ENCODE results near the gene SRP72.
"Not testable (repeated sequence)": the region's sequence is repeated elsewhere in the genome, so short reads cannot be mapped to it uniquely, and the experiment has no call there.

SRP72 gene

DNA sequence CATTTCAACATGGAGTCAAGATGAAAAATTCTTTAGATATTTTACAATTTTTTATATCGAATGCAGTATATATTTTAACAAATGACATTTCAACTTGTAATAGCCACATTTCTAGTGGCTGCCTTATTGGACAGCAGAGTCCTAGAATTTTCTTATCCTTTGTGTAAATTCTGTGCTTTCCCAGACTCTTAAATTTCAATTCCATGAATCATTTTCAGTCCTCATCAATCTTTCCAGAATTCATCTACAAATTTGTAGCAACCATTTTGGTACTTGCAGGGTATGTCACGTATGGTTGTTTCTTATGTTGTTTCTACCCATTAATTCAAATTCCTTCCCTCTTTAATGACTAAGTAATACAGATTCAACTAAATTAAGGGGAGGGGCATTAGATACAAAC is 28.7 kb upstream of the SRP72 start:
- TF ChIP-seq POLR2AphosphoS5 (IDR thresholded peaks at IDR 0.05; ENCODE audit: low read depth, low read length) (no peak), POLR2A (IDR thresholded peaks at IDR 0.05; ENCODE audit: low read depth, low read length) (no peak), TAF1 (IDR thresholded peaks at IDR 0.05; ENCODE audit: borderline replicate concordance, low read depth, low read length) (no peak)
- DNase-seq (ENCODE audit: insufficient read length): no peak
- FAIRE-seq: no peak

DNA sequence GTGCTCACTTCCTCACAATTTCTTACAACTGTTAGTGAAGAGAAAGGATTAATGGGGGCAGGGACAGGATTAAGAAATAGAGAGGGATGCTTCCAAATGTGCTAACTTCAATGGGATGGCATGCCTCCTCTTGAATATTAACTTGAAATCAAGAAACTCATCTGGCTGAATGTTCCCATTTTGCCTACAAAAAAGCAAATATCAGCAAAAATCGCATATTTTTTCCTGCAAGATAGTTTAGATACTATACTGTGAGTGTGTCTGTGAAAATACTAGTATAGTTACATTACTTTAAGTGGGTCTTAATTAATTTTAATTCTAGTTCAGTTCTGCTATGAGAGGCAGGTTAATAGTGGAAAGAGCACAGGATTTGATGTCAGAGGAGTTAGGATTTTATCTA is 26.4 kb upstream of the SRP72 start:
- DNase-seq (ENCODE audit: insufficient read length): no peak
- FAIRE-seq: no peak

DNA sequence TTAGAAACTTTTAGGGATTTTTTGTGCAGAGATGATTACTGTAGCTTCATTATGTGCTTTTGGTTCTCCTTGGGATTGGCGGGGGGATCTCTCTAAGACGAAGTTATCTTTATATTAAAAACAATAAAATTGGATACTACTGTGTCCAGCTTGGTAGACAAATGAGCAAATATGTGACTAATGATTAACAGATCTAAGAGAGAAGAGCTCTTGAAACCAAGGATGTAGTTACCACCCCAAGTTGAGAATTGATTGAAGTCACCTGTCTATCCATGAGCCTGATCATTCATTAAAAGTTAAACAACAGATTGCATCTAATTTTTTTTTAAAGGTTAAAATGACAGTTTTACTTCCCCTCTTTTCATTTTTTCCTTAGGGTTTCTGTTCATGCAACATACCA is 22.7 kb upstream of the SRP72 start:
- TF ChIP-seq POLR2AphosphoS5 (IDR thresholded peaks at IDR 0.05; ENCODE audit: low read depth, low read length): no peak
- no peak for TF ChIP-seq TAF1 (IDR thresholded peaks at IDR 0.05; ENCODE audit: borderline replicate concordance, low read depth, low read length)
- TF ChIP-seq POLR2A (IDR thresholded peaks at IDR 0.05; ENCODE audit: low read depth, low read length): no peak
- DNase-seq (ENCODE audit: insufficient read length) (no peak), FAIRE-seq (no peak)

More for the DNA sequence above, 26.4 kb upstream of the SRP72 start:
- TF ChIP-seq POLR2AphosphoS5 (IDR thresholded peaks at IDR 0.05; ENCODE audit: low read depth, low read length): no peak
- no peak for TF ChIP-seq TAF1 (IDR thresholded peaks at IDR 0.05; ENCODE audit: borderline replicate concordance, low read depth, low read length)
- TF ChIP-seq POLR2A (IDR thresholded peaks at IDR 0.05; ENCODE audit: low read depth, low read length): no peak

DNA sequence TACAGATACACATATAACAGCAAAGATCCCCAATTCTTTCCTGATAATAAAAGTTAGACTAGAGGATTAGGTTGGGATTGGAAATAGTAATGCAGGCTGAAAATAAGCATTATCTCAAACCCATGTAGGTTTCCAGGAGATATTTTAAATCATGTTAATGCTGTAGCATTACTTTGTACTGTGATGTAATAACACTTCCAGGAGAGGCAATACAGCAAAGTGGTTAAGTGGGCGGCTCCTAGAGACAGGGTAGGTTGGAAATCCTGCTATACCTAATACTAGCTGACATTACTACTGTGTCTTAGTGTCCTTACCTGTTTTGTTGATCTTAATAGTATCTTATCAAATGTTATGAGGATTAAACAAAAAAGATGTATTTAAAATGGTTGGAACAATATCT is 21.7 kb upstream of the SRP72 start:
- DNase-seq (ENCODE audit: insufficient read length) (no peak), FAIRE-seq (no peak)
- TF ChIP-seq POLR2A (IDR thresholded peaks at IDR 0.05; ENCODE audit: low read depth, low read length) (no peak), TAF1 (IDR thresholded peaks at IDR 0.05; ENCODE audit: borderline replicate concordance, low read depth, low read length) (no peak), POLR2AphosphoS5 (IDR thresholded peaks at IDR 0.05; ENCODE audit: low read depth, low read length) (no peak)

GRCh38 chr4:56448301-56448700 is 19.1 kb upstream of the SRP72 start:
- TF ChIP-seq POLR2AphosphoS5 (IDR thresholded peaks at IDR 0.05; ENCODE audit: low read depth, low read length) (no peak), TAF1 (IDR thresholded peaks at IDR 0.05; ENCODE audit: borderline replicate concordance, low read depth, low read length) (no peak), POLR2A (IDR thresholded peaks at IDR 0.05; ENCODE audit: low read depth, low read length) (no peak)
- DNase-seq (ENCODE audit: insufficient read length): no peak
- no peak for FAIRE-seq

- FAIRE-seq; DNase-seq (ENCODE audit: insufficient read length): not testable (repeated sequence)
These were observed 17.9 kb upstream of the SRP72 start for GRCh38 chr4:56449475-56449874.

DNA sequence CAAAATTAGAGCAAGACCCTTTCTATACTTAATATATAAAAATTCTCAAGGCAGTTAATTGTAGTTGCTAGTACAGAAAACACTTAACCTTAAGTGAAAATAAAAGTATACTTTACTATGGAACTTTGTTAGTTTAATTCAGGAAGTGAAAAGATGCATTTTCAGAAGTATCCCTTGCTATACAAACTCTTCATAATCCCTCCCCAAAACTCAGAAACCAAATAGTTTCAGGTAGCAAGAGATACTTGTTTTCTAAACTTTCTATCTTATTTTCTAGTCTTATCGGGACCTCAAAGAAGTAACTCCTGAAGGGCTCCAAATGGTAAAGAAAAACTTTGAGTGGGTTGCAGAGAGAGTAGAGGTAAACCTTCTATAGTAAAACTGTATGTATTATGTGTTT is 17.1 kb upstream of the SRP72 start:
- FAIRE-seq: no peak
- TF ChIP-seq TAF1 (IDR thresholded peaks at IDR 0.05; ENCODE audit: borderline replicate concordance, low read depth, low read length): no peak
- no peak for TF ChIP-seq POLR2AphosphoS5 (IDR thresholded peaks at IDR 0.05; ENCODE audit: low read depth, low read length)
- no peak for TF ChIP-seq POLR2A (IDR thresholded peaks at IDR 0.05; ENCODE audit: low read depth, low read length)
- no peak for DNase-seq (ENCODE audit: insufficient read length)

DNA sequence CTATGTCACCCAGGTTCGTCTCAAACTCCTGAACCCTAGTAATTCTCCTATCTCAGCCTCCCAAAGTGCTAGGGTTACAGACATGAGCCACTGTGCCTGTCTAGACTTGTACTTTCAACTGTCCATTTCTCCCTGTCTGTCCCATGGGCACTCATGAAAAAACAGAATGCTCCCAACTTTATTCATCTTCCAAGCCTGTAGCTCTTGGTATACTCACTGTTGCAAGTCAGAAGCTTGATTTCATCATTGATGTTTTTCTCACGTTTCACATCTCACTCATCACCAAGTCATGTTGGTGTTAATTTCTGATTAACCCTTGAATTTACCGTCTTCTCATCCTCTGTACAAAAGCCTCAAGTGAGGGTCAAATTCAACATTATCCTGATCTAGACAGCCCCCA is 7.3 kb upstream of the SRP72 start:
- DNase-seq (ENCODE audit: insufficient read length): no peak
- TF ChIP-seq POLR2AphosphoS5 (IDR thresholded peaks at IDR 0.05; ENCODE audit: low read depth, low read length): no peak
- TF ChIP-seq TAF1 (IDR thresholded peaks at IDR 0.05; ENCODE audit: borderline replicate concordance, low read depth, low read length): no peak
- no peak for TF ChIP-seq POLR2A (IDR thresholded peaks at IDR 0.05; ENCODE audit: low read depth, low read length)
- FAIRE-seq: no peak

DNA sequence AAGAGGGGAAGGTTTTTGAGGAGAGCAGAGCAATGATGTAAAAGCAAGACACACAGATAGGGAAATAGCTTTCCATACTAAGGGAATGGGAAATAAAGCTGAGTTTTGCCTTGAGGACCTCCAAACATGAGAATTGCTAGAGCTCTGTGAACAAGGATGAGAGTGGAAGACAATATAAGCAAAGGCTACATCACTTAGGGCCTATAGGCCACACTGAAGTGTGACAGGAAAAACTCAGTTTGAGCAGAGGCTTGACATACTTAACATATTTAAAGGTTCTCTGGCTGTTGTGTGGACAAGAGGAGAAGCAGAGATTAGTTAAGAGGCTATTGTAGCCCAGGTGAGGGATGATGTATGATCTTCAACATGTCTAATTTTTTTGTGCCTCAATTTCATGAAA is 5.3 kb upstream of the SRP72 start:
- no peak for DNase-seq (ENCODE audit: insufficient read length)
- FAIRE-seq: no peak
- TF ChIP-seq POLR2AphosphoS5 (IDR thresholded peaks at IDR 0.05; ENCODE audit: low read depth, low read length) (no peak), TAF1 (IDR thresholded peaks at IDR 0.05; ENCODE audit: borderline replicate concordance, low read depth, low read length) (no peak), POLR2A (IDR thresholded peaks at IDR 0.05; ENCODE audit: low read depth, low read length) (no peak; the same call in 1 of the 2 replicates)

- TF ChIP-seq POLR2AphosphoS5 (IDR thresholded peaks at IDR 0.05; ENCODE audit: low read depth, low read length) (no peak; the same call in 1 of the 2 replicates), POLR2A (IDR thresholded peaks at IDR 0.05; ENCODE audit: low read depth, low read length) (no peak; the same call in 1 of the 2 replicates), TAF1 (IDR thresholded peaks at IDR 0.05; ENCODE audit: borderline replicate concordance, low read depth, low read length) (no peak)
- DNase-seq (ENCODE audit: insufficient read length) (no peak), FAIRE-seq (no peak)
These were observed 3.7 kb upstream of the SRP72 start for GRCh38 chr4:56463711-56464110.

DNA sequence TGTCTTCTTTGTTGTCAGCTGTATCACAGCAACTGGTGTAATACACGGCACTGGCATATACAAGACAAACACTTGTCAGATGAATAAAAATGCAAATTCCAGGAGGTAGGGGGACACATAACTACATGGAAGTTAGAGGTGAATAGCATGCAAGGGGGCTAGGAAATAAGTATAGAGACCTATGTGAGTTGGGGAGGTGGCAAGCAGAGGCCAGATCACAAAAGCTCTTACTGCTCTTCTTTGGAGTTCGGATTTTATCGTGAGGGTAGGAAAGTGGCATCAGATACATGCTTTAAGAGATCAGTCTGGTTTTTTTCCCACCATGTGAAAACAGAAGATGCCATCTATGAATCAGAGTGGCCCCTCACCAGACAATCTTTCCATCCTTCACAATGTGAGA is 2.8 kb upstream of the SRP72 start:
- FAIRE-seq: no peak
- no peak for DNase-seq (ENCODE audit: insufficient read length)
- TF ChIP-seq POLR2AphosphoS5 (IDR thresholded peaks at IDR 0.05; ENCODE audit: low read depth, low read length) (no peak), TAF1 (IDR thresholded peaks at IDR 0.05; ENCODE audit: borderline replicate concordance, low read depth, low read length) (no peak), POLR2A (IDR thresholded peaks at IDR 0.05; ENCODE audit: low read depth, low read length) (no peak)

DNA sequence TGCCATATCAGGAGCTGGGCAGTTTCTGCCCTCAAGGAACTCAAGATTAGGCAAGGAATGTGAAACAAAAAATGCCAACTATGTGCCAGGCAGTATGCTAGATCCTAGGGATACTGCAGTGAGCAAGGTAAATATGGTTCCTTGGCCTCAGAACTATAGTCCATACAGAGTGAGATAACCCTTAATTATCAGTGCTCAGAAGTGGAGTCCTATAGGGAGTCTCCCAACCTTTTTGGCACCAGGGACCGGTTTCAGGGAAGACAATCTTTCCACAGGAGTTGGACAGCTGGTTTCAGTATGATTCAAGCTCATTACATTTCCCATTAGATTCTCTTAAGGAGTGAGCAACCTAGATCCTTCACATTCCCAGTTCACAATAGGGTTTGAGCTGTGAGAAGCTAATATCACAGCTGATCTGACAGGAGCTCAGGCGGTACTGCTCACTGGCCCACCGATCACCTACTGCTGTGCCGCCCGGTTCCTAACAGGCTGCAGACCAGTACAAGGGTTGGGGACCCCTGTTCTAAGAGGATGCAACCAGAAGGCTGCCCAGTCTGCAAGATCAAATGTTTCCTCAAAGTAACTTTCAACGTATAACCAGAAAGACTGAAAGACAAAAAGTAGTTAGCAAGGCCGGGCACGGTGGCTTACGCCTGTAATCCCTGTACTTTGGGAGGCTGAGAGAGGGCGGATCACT is 1.7 kb upstream of the SRP72 start:
- TF ChIP-seq POLR2A (IDR thresholded peaks at IDR 0.05; ENCODE audit: low read depth, low read length): no peak
- no peak for TF ChIP-seq TAF1 (IDR thresholded peaks at IDR 0.05; ENCODE audit: borderline replicate concordance, low read depth, low read length)
- FAIRE-seq (no peak), DNase-seq (ENCODE audit: insufficient read length) (no peak)

- FAIRE-seq; DNase-seq (ENCODE audit: insufficient read length): not testable (repeated sequence)
These were observed 1.1 kb upstream of the SRP72 start for GRCh38 chr4:56466296-56466761.
